ENCODE results near the gene KIRREL3. TPM values are rescaled to one million over a fixed set of nuclear protein-coding genes. Genes with fewer than 3 reads are reported as not detected.

KIRREL3 gene
- polyA plus RNA-seq, 1 experiment = 2.3 TPM

GRCh38 chr11:126546191-126546590 lies 454.4 kb downstream of the KIRREL3 start:
- no peak overlapping the region for H3K4me3 ChIP-seq (ENCODE audit: low read depth, low read length)
- ChIA-PET POLR2A (no interaction called here), CTCF (interaction anchor here (0.5 kb wide), 1 partner anchor 106 kb away, joined by 3 read pairs; no protein-coding TSS in a partner anchor)
- TF ChIP-seq CTCF (IDR thresholded peaks at IDR 0.05; ENCODE audit: low read depth, low read length) = no peak
- H3K27ac ChIP-seq (ENCODE audit: low read depth, low read length) = no peak overlapping the region
- DNase-seq (ENCODE audit: low read depth, low spot score) = no peak
- H3K9me3 ChIP-seq (ENCODE audit: control insufficient read depth, insufficient read depth, low read length) = no peaks in the 10 kb centered on the region
- peaks cover 2% of the 10 kb centered on the region for H3K27me3 ChIP-seq (ENCODE audit: control insufficient read depth, insufficient read depth, low read length)

DNA sequence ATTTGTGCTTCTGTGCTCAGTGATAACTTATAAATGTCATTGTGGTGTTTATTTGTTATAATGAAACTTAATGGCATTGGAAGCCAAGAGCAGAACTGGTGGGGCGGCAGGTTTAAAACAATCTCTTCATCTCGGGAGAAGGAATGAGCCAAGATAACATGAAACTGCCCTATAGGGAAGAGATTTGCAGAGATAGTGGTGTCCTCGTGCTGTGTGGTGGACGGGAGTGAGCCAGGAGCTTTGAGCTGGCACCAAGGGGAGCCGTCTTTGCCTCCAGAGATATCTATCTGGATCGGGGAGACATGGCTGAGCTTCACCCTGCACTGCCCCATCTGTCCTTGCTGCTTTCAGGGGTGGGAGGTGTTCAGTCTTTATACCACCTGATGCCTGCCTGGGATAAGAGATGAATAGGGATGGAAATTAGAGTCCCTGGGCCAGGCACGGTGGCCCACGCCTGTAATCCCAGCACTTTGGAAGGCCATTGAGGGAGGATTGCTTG lies 455.5 kb downstream of the KIRREL3 start:
- H3K27ac ChIP-seq (ENCODE audit: low read depth, low read length) = no peak overlapping the region
- no peak for DNase-seq (ENCODE audit: low read depth, low spot score)
- no peaks in the 10 kb centered on the region for H3K9me3 ChIP-seq (ENCODE audit: control insufficient read depth, insufficient read depth, low read length)
- no peak for TF ChIP-seq CTCF (IDR thresholded peaks at IDR 0.05; ENCODE audit: low read depth, low read length)
- POLR2A ChIA-PET = no interaction called here
- peaks cover 3% of the 10 kb centered on the region for H3K27me3 ChIP-seq (ENCODE audit: control insufficient read depth, insufficient read depth, low read length)
- CTCF ChIA-PET = interaction anchor here (2.1 kb wide), 1 partner anchor 64 kb away, joined by 5 read pairs; no protein-coding TSS in a partner anchor
- no peak overlapping the region for H3K4me3 ChIP-seq (ENCODE audit: low read depth, low read length)

- CTCF ChIA-PET = interaction anchor here (2.1 kb wide), 1 partner anchor 64 kb away, joined by 5 read pairs; no protein-coding TSS in a partner anchor
- DNase-seq (ENCODE audit: low read depth, low spot score) = peak; percentile 6
- POLR2A ChIA-PET = no interaction called here
- H3K4me3 ChIP-seq (ENCODE audit: low read depth, low read length) = no peak overlapping the region
- no peak for TF ChIP-seq CTCF (IDR thresholded peaks at IDR 0.05; ENCODE audit: low read depth, low read length)
- H3K27ac ChIP-seq (ENCODE audit: low read depth, low read length) = no peak overlapping the region
- H3K27me3 ChIP-seq (ENCODE audit: control insufficient read depth, insufficient read depth, low read length) = peaks cover 4% of the 10 kb centered on the region
- no peaks in the 10 kb centered on the region for H3K9me3 ChIP-seq (ENCODE audit: control insufficient read depth, insufficient read depth, low read length)
Measured at GRCh38 chr11:126544108-126545056, 456.2 kb downstream of the KIRREL3 start.

- POLR2A ChIA-PET = no interaction called here
- Histone ChIP-seq H3K9me3 (ENCODE audit: control insufficient read depth, insufficient read depth, low read length) (no peaks in the 10 kb centered on the region), H3K27me3 (ENCODE audit: control insufficient read depth, insufficient read depth, low read length) (peaks cover 2% of the 10 kb centered on the region), H3K4me3 (ENCODE audit: low read depth, low read length) (no peak overlapping the region), H3K27ac (ENCODE audit: low read depth, low read length) (no peak overlapping the region)
- DNase-seq (ENCODE audit: low read depth, low spot score) = no peak
- CTCF ChIA-PET = interaction anchor here (0.6 to 2.1 kb wide), 2 partner anchors 63 to 688 kb away, joined by 3 to 5 read pairs; no protein-coding TSS in a partner anchor
- no peak for TF ChIP-seq CTCF (IDR thresholded peaks at IDR 0.05; ENCODE audit: low read depth, low read length)
Measured at GRCh38 chr11:126543691-126544090, 456.9 kb downstream of the KIRREL3 start.
